GM21619 (cell line): Measurements from ENCODE around the gene OR1E2.
"Not testable (repeated sequence)": the region's sequence is repeated elsewhere in the genome, so short reads cannot be mapped to it uniquely, and the experiment has no call there.

ENCODE experiments used
- ATAC-seq: cut with Tn5 transposase; IDR thresholded peaks from one replicate; pipeline ENCODE4 v1.9.1; 2021; ENCODE audit not compliant: unreplicated experiment

The OR1E2 gene

DNA sequence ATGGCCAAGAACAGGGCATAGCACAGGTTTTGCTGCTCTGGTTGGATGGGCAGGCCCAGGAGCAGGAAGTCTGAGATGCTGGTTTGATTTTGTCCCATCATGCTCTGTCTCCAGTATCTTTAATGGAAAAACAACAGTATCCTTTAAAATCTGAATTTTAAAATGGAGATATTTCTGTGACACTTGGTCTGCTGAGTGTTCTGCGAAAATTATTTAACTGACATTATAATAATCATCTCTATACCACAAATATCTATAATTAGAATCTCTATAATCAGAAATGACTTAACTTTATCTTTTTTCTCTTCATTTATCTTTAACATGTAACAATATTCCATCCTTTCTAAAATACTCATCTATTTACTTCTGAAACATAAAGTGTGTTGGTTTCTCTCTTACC is 35.3 kb downstream of the OR1E2 start, which contains the start of gene OR1E1:
OR1E1 (minus strand) TSS at position 101 of the 400 bp plus-strand sequence; CDS start at position 101, 0 bp downstream.
- ATAC-seq, result no peak

DNA sequence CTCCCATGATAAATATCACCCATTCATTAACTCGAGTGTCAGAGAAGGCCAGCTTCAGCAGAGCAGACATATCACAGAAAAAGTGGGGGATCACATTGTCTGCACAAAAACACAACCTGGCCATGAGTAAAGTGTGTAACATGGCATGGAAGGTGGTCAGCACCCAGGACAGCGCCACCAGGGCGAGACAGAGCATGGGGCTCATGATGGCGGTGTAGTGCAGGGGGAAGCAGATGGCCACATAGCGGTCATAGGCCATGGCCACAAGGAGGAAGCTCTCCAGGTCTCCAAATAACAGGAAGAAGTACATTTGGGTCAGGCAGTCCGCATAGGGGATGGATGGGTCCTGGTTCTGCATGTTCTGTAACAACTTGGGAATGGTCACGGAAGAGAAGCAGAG is 35.8 kb downstream of the OR1E2 start:
- ATAC-seq, result not testable (repeated sequence)

DNA sequence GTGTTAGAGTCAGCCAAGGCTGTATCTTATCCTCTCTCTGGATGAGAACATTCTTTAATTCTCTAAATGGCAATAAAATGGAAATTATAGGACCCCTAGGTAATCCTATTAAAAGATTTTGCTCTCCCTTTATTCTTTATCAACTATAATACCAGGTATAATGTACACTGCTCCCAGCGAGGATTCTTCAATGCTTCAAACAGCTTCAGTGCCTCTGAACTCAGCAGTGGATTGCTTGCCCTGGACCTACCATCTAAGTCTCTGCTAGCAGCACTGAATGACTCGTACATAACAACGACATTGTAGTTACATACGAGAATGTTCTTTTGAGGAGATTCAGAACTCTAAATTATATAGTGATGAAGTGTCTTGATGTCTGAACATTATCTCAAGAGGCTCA is 43.9 kb downstream of the OR1E2 start:
- no peak for ATAC-seq

DNA sequence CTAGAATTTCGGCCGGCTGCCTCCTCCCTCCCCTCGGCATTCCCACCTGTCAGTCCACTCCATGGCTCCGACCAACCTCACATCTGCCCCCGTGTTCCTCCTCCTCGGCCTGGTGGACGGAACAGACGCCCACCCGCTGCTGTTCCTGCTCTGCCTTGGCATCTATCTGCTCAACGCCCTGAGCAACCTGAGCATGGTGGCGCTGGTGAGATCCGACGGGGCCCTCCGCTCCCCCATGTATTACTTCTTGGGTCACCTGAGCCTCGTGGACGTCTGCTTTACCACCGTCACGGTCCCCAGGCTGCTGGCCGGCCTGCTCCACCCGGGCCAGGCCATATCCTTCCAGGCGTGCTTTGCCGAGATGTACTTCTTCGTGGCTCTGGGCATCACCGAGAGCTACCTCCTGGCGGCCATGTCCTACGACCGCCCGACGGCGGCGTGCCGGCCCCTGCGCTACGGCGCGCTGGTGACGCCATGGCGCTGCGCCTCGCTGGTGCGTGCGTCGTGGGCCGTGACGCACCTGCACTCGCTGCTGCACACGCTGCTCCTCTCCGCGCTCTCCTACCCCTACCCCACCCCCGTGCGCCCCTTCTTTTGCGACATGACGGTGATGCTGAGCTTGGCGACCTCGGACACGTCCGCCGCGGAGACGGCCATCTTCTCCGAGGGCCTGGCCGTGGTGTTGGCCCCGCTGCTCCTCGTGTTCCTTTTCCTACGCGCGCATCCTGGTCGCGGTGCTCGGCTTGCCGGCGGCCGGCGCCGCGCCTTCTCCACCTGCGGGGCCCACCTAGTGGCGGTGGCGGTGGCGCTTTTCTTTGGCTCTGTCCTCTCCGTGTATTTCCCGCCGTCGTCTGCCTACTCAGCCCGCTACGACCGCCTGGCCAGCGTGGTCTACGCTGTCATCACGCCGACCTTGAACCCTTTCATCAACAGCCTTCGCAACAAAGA is 47.5 kb downstream of the OR1E2 start, which contains the start of gene OR3A2:
OR3A2 (minus strand) TSS at position 440 of the 948 bp plus-strand sequence.
- ATAC-seq, result no peak
